Mesendoderm (in vitro differentiated cells): ENCODE measurements around the gene CPO.
"Not testable (repeated sequence)": the region's sequence is repeated elsewhere in the genome, so short reads cannot be mapped to it uniquely, and the experiment has no call there.

ENCODE experiments used
- DNase-seq: peaks from one replicate; pipeline ENCODE4 v3.0.0; 2013
- H2AK5ac ChIP-seq: 2 replicates; pipeline ENCODE4 v1.6.1; 2013; ENCODE audit warnings: low read length, inconsistent platforms
- H2BK120ac ChIP-seq: 2 replicates; pipeline ENCODE4 v1.6.1; 2013; ENCODE audit warnings: low read depth, mild to moderate bottlenecking, low read length, moderate library complexity, mixed read lengths
- H2BK15ac ChIP-seq: replicated peaks from 2 replicates; pipeline ENCODE4 v1.6.1; 2013; ENCODE audit warnings: low read depth, mild to moderate bottlenecking, moderate library complexity
- H2BK5ac ChIP-seq: 2 replicates; pipeline ENCODE4 v1.6.1; 2013; ENCODE audit warnings: low read length, inconsistent platforms
- H3K18ac ChIP-seq: 2 replicates; pipeline ENCODE4 v1.6.1; 2013; ENCODE audit warnings: mild to moderate bottlenecking, low read length, mixed read lengths
- H3K23ac ChIP-seq: one replicate; pipeline ENCODE4 v1.6.1; 2013; ENCODE audit warnings: low read length
- H3K27ac ChIP-seq: 2 replicates; pipeline ENCODE4 v1.5.1; 2013; ENCODE audit warnings: low read depth, mild to moderate bottlenecking, inconsistent platforms, low read length, moderate library complexity
- H3K27me3 ChIP-seq: 2 replicates; pipeline ENCODE4 v1.6.1; 2013; ENCODE audit warnings: low read length, control low read depth, mild to moderate bottlenecking, inconsistent platforms; ENCODE audit not compliant: insufficient read depth, poor library complexity
- H3K36me3 ChIP-seq: 2 replicates; pipeline ENCODE4 v1.6.1; 2013; ENCODE audit warnings: low read length, inconsistent platforms; ENCODE audit not compliant: control insufficient read depth, insufficient read depth
- H3K4ac ChIP-seq: one replicate; pipeline ENCODE4 v1.6.1; 2013; ENCODE audit warnings: low read depth, mild to moderate bottlenecking, low read length, moderate library complexity
- H3K4me1 ChIP-seq: 2 replicates; pipeline ENCODE4 v1.6.1; 2013; ENCODE audit warnings: low read depth, low read length, inconsistent platforms; ENCODE audit not compliant: control insufficient read depth
- H3K4me2 ChIP-seq: 2 replicates; pipeline ENCODE4 v1.6.1; 2013; ENCODE audit warnings: low read length
- H3K4me3 ChIP-seq: 2 replicates; pipeline ENCODE4 v1.5.1; 2013; ENCODE audit warnings: mild to moderate bottlenecking, low read length
- H3K56ac ChIP-seq: one replicate; pipeline ENCODE4 v1.6.1; 2013; ENCODE audit warnings: low read length
- H3K79me1 ChIP-seq: 2 replicates; pipeline ENCODE4 v1.6.1; 2013; ENCODE audit warnings: low read length, inconsistent platforms
- H3K79me2 ChIP-seq: 2 replicates; pipeline ENCODE4 v1.6.1; 2013; ENCODE audit warnings: mild to moderate bottlenecking, low read length; ENCODE audit not compliant: control insufficient read depth, insufficient read depth
- H3K9ac ChIP-seq: 2 replicates; pipeline ENCODE4 v1.6.1; 2013; ENCODE audit warnings: low read length, inconsistent platforms
- H4K5ac ChIP-seq: one replicate; pipeline ENCODE4 v1.6.1; 2013; ENCODE audit warnings: low read length
- H4K8ac ChIP-seq: one replicate; pipeline ENCODE4 v1.6.1; 2013; ENCODE audit warnings: low read depth, mild to moderate bottlenecking, control low read depth, low read length, moderate library complexity
- WGBS: extraction: QIAGEN DNeasy Blood & Tissue Kit; methylation state at CpG from one replicate; pipeline ENCODE4 v1.1.7; 2013; ENCODE audit warnings: low lambda C conversion rate, missing lambda C conversion rate; ENCODE audit not compliant: insufficient coverage; ENCODE audit errors: extremely low coverage; 5-methylcytosine and 5-hydroxymethylcytosine counted together

CPO gene

DNA sequence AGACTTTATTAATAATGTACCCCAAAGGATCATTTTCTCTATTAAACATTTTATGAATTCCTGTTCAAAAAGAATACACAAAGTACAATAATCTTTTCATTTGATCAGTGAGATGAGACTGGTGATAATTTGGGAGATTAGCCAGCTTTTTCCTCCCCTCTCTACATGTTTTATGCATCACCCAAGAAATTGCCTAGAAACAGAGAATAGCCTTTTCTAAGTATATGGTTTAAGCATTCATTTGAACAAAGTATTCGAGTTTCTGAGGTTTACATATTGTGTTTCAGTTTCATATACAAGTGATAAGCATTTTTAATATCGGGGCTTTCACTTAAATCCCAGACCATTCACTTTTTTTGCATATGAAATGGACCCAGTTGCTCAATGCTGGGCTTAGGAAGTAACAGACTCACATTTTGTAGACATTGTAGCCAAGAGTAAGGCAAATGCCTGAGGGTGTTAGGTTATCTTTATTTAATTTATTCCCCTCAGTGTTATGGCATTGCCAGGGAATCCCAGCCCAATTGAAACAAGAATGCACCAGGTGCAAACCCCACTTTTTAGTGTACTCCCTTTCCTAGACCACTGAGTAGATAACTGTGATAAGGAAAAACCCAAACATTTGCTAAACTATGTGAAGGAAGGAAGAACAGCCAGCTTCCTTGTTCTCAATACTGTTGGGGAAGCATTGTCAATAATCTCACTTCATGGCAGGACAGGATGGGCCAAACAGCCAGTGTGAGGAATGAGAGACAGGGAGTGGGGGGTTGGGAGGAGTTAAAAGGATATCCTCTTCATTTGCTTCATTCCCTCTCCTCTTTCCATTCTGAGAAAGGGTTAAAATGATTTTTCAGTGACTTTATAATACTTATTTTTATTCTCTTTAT lies 3.5 kb downstream of the CPO start:
- Histone ChIP-seq H2BK5ac (no peak overlapping the region), H3K79me1 (no peaks in the 10 kb centered on the region), H3K36me3 (no peaks in the 10 kb centered on the region), H3K4me2 (no peak overlapping the region), H3K4ac (no peak overlapping the region), H3K18ac (peak overlapping the region; percentile 68), H3K4me3 (no peak overlapping the region), H4K5ac (no peak overlapping the region), H3K27ac (no peak overlapping the region), H2AK5ac (no peak overlapping the region), H3K4me1 (peaks cover 2% of the 10 kb centered on the region), H2BK120ac (no peak overlapping the region), H4K8ac (no peak overlapping the region), H3K79me2 (no peaks in the 10 kb centered on the region), H3K56ac (no peak overlapping the region), H3K27me3 (no peaks in the 10 kb centered on the region), H3K9ac (no peak overlapping the region), H3K23ac (no peak overlapping the region), H2BK15ac (no peak overlapping the region)
- DNase-seq, result peak; percentile 56
- no CpG with 5 or more reads among the region's 2 CpGs for WGBS

DNA sequence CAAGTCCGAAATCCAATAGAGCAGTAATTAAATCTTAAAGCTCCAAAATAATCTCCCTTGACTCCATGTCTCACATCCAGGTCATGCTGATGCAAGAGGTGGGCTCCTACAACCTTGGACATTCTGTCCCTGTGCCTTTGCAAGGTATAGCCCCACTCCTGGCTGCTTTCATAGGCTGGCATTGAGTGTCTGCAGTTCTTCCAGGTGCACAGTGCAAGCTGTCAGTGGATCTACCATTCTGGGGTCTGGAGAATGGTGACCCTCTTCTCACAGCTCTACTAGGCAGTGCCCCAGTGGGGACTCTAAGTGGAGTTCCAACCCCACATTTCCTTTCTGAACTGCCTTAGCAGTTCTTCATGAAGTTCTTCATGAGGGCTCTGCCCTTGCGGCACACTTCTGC lies 14.1 kb downstream of the CPO start:
- not testable (repeated sequence) for H4K8ac ChIP-seq, H3K23ac ChIP-seq, H3K27ac ChIP-seq, H3K18ac ChIP-seq, H3K4ac ChIP-seq, H3K79me2 ChIP-seq, H2AK5ac ChIP-seq, H3K9ac ChIP-seq, H2BK120ac ChIP-seq, H2BK15ac ChIP-seq, H3K56ac ChIP-seq, H4K5ac ChIP-seq, H3K4me2 ChIP-seq, DNase-seq, H3K36me3 ChIP-seq, H3K79me1 ChIP-seq, H3K4me3 ChIP-seq, H3K4me1 ChIP-seq, H2BK5ac ChIP-seq, H3K27me3 ChIP-seq
- WGBS, result no CpG with 5 or more reads among the region's 2 CpGs

- no peak overlapping the region for H2BK5ac ChIP-seq
- H3K56ac ChIP-seq, result no peak overlapping the region
- H2AK5ac ChIP-seq, result no peak overlapping the region
- H3K79me2 ChIP-seq, result no peaks in the 10 kb centered on the region
- H2BK120ac ChIP-seq, result no peak overlapping the region
- no peaks in the 10 kb centered on the region for H3K36me3 ChIP-seq
- no peak overlapping the region for H3K18ac ChIP-seq
- H3K23ac ChIP-seq, result no peak overlapping the region
- H3K4ac ChIP-seq, result no peak overlapping the region
- no peak overlapping the region for H3K4me3 ChIP-seq
- no peaks in the 10 kb centered on the region for H3K79me1 ChIP-seq
- H4K8ac ChIP-seq, result no peak overlapping the region
- peaks cover 5% of the 10 kb centered on the region for H3K4me1 ChIP-seq
- H3K27me3 ChIP-seq, result no peaks in the 10 kb centered on the region
- no peak overlapping the region for H3K4me2 ChIP-seq
- H3K27ac ChIP-seq, result no peak overlapping the region
- no peak overlapping the region for H3K9ac ChIP-seq
- peak; percentile 95 for DNase-seq
- H4K5ac ChIP-seq, result no peak overlapping the region
- H2BK15ac ChIP-seq, result no peak overlapping the region
Observed at GRCh38 chr2:206955253-206955652, 15.9 kb downstream of the CPO start.

- H3K56ac ChIP-seq, result no peak overlapping the region
- H4K5ac ChIP-seq, result no peak overlapping the region
- H3K79me2 ChIP-seq, result no peaks in the 10 kb centered on the region
- no peak for DNase-seq
- no peak overlapping the region for H3K18ac ChIP-seq
- WGBS, result no CpG with 5 or more reads among the region's 3 CpGs
- H3K27ac ChIP-seq, result no peak overlapping the region
- no peaks in the 10 kb centered on the region for H3K79me1 ChIP-seq
- no peak overlapping the region for H2BK15ac ChIP-seq
- H3K4me3 ChIP-seq, result no peak overlapping the region
- H3K27me3 ChIP-seq, result no peaks in the 10 kb centered on the region
- H3K36me3 ChIP-seq, result no peaks in the 10 kb centered on the region
- H3K4me2 ChIP-seq, result no peak overlapping the region
- no peak overlapping the region for H2AK5ac ChIP-seq
- H3K23ac ChIP-seq, result no peak overlapping the region
- no peak overlapping the region for H2BK120ac ChIP-seq
- H2BK5ac ChIP-seq, result no peak overlapping the region
- H3K4ac ChIP-seq, result no peak overlapping the region
- H3K9ac ChIP-seq, result no peak overlapping the region
- H3K4me1 ChIP-seq, result peaks cover 7% of the 10 kb centered on the region
- H4K8ac ChIP-seq, result no peak overlapping the region
Observed at GRCh38 chr2:206958261-206958660, 18.9 kb downstream of the CPO start.

DNA sequence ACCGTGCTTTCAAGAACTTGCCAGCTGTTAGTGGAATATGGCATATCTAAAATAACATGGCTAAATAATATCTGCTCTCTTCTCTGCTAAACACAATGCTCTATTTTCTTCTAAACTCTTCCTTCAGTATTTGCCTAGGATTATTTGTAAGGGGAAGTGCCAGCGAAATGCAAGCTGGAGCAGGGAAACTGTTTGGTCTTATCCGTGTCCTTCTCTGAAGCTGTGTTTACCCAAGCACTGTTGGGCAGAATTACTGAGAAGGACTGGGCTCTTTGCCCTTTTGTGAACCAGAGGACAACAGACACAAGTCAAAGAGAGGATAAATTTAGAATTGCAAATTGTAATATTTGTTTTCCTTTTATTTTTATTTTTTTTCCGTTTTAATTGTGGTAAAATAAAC lies 23.6 kb downstream of the CPO start:
- H3K4me1 ChIP-seq, result peaks cover 2% of the 10 kb centered on the region
- H3K36me3 ChIP-seq, result no peaks in the 10 kb centered on the region
- H3K18ac ChIP-seq, result no peak overlapping the region
- H2BK120ac ChIP-seq, result no peak overlapping the region
- H3K79me1 ChIP-seq, result no peaks in the 10 kb centered on the region
- H3K27me3 ChIP-seq, result no peaks in the 10 kb centered on the region
- no CpG with 5 or more reads among the region's 4 CpGs for WGBS
- no peak overlapping the region for H3K4ac ChIP-seq
- H4K5ac ChIP-seq, result no peak overlapping the region
- H3K27ac ChIP-seq, result no peak overlapping the region
- H3K79me2 ChIP-seq, result no peaks in the 10 kb centered on the region
- H3K23ac ChIP-seq, result no peak overlapping the region
- no peak overlapping the region for H3K4me2 ChIP-seq
- no peak for DNase-seq
- H3K56ac ChIP-seq, result no peak overlapping the region
- H3K4me3 ChIP-seq, result no peak overlapping the region
- no peak overlapping the region for H2BK5ac ChIP-seq
- no peak overlapping the region for H2AK5ac ChIP-seq
- no peak overlapping the region for H4K8ac ChIP-seq
- H3K9ac ChIP-seq, result no peak overlapping the region
- no peak overlapping the region for H2BK15ac ChIP-seq
